T-helper 2 cell treated with Interferon-gamma antibody and Interleukin-4, amounts not matched to agents 5 μg/mL and 100 μg/mL, for 36 hours (primary cell): ENCODE data around the gene UROS.

Source experiments
- DNase-seq: peaks from one replicate; pipeline ENCODE4 v3.0.0; 2021; ENCODE audit warnings: low spot score
- H3K27ac Mint-ChIP-seq: one replicate; pipeline ENCODE4 v1.8.0; 2021; ENCODE audit warnings: mild to moderate bottlenecking, mixed read lengths
- H3K27me3 Mint-ChIP-seq: one replicate; pipeline ENCODE4 v1.8.0; 2021; ENCODE audit warnings: low read depth, mixed read lengths
- H3K36me3 Mint-ChIP-seq: one replicate; pipeline ENCODE4 v1.8.0; 2021; ENCODE audit warnings: low read depth, mixed read lengths
- H3K4me1 Mint-ChIP-seq: one replicate; pipeline ENCODE4 v1.8.0; 2021; ENCODE audit warnings: low read depth, mixed read lengths
- H3K4me3 Mint-ChIP-seq: one replicate; pipeline ENCODE4 v1.8.0; 2022; ENCODE audit warnings: mild to moderate bottlenecking, moderate library complexity, mixed read lengths
- H3K9me3 Mint-ChIP-seq: one replicate; pipeline ENCODE4 v1.8.0; 2021; ENCODE audit warnings: mixed read lengths

Gene UROS

GRCh38 chr10:125772864-125773180 lies 50.2 kb downstream of the UROS start:
- no peak for DNase-seq
- Mint-ChIP-seq H3K36me3 (no peaks in the 10 kb centered on the region), H3K4me3 (no peak overlapping the region), H3K4me1 (no peaks in the 10 kb centered on the region), H3K27me3 (no peaks in the 10 kb centered on the region), H3K9me3 (no peaks in the 10 kb centered on the region), H3K27ac (no peak overlapping the region)

GRCh38 chr10:125772112-125772863 lies 50.8 kb downstream of the UROS start:
- no peaks in the 10 kb centered on the region for H3K4me1 Mint-ChIP-seq
- no peaks in the 10 kb centered on the region for H3K9me3 Mint-ChIP-seq
- no peak overlapping the region for H3K4me3 Mint-ChIP-seq
- no peak for DNase-seq
- H3K27me3 Mint-ChIP-seq: no peaks in the 10 kb centered on the region
- peaks cover under 1% of the 10 kb centered on the region for H3K36me3 Mint-ChIP-seq
- no peak overlapping the region for H3K27ac Mint-ChIP-seq

GRCh38 chr10:125770844-125771243 lies 52.2 kb downstream of the UROS start:
- no peak for DNase-seq
- Mint-ChIP-seq H3K9me3 (no peaks in the 10 kb centered on the region), H3K4me1 (no peaks in the 10 kb centered on the region), H3K27me3 (no peaks in the 10 kb centered on the region), H3K36me3 (peaks cover 4% of the 10 kb centered on the region), H3K4me3 (no peak overlapping the region), H3K27ac (no peak overlapping the region)

- DNase-seq: no peak
- no peak overlapping the region for H3K4me3 Mint-ChIP-seq
- no peaks in the 10 kb centered on the region for H3K9me3 Mint-ChIP-seq
- no peaks in the 10 kb centered on the region for H3K27me3 Mint-ChIP-seq
- peaks cover 16% of the 10 kb centered on the region for H3K36me3 Mint-ChIP-seq
- no peaks in the 10 kb centered on the region for H3K4me1 Mint-ChIP-seq
- H3K27ac Mint-ChIP-seq: no peak overlapping the region
Measured at GRCh38 chr10:125769175-125769574, 53.9 kb downstream of the UROS start.

- H3K4me1 Mint-ChIP-seq: no peaks in the 10 kb centered on the region
Measured at GRCh38 chr10:125768219-125768855, 54.7 kb downstream of the UROS start.

GRCh38 chr10:125766511-125766910 lies 56.5 kb downstream of the UROS start:
- DNase-seq: no peak
- Mint-ChIP-seq H3K27me3 (no peaks in the 10 kb centered on the region), H3K4me3 (no peak overlapping the region), H3K9me3 (no peaks in the 10 kb centered on the region), H3K4me1 (no peaks in the 10 kb centered on the region), H3K36me3 (peaks cover 35% of the 10 kb centered on the region), H3K27ac (no peak overlapping the region)

More at GRCh38 chr10:125768219-125768855, 54.7 kb downstream of the UROS start:
- H3K27me3 Mint-ChIP-seq: no peaks in the 10 kb centered on the region
- H3K4me3 Mint-ChIP-seq: no peak overlapping the region
- H3K9me3 Mint-ChIP-seq: no peaks in the 10 kb centered on the region
- H3K27ac Mint-ChIP-seq: no peak overlapping the region
- peaks cover 22% of the 10 kb centered on the region for H3K36me3 Mint-ChIP-seq
- DNase-seq: no peak

GRCh38 chr10:125765835-125766234 lies 57.2 kb downstream of the UROS start:
- Mint-ChIP-seq H3K4me1 (no peaks in the 10 kb centered on the region), H3K9me3 (no peaks in the 10 kb centered on the region), H3K4me3 (no peak overlapping the region), H3K27ac (no peak overlapping the region), H3K36me3 (peaks cover 39% of the 10 kb centered on the region), H3K27me3 (no peaks in the 10 kb centered on the region)
- DNase-seq: no peak

GRCh38 chr10:125762692-125763648 lies 60.1 kb downstream of the UROS start:
- no peak overlapping the region for H3K4me3 Mint-ChIP-seq
- no peaks in the 10 kb centered on the region for H3K9me3 Mint-ChIP-seq
- no peak overlapping the region for H3K27ac Mint-ChIP-seq
- DNase-seq: no peak
- peaks cover 49% of the 10 kb centered on the region for H3K36me3 Mint-ChIP-seq
- H3K4me1 Mint-ChIP-seq: no peaks in the 10 kb centered on the region
- no peaks in the 10 kb centered on the region for H3K27me3 Mint-ChIP-seq

- H3K4me3 Mint-ChIP-seq: no peak overlapping the region
- no peaks in the 10 kb centered on the region for H3K27me3 Mint-ChIP-seq
- no peaks in the 10 kb centered on the region for H3K4me1 Mint-ChIP-seq
- H3K36me3 Mint-ChIP-seq: peaks cover 54% of the 10 kb centered on the region
- H3K27ac Mint-ChIP-seq: no peak overlapping the region
- no peak for DNase-seq
- no peaks in the 10 kb centered on the region for H3K9me3 Mint-ChIP-seq
Measured at GRCh38 chr10:125761961-125762360, 61.1 kb downstream of the UROS start.

GRCh38 chr10:125757742-125758141 lies 65.3 kb downstream of the UROS start:
- no peak for DNase-seq
- Mint-ChIP-seq H3K4me1 (peaks cover 4% of the 10 kb centered on the region), H3K4me3 (no peak overlapping the region), H3K27me3 (no peaks in the 10 kb centered on the region), H3K36me3 (peaks cover 58% of the 10 kb centered on the region), H3K9me3 (no peaks in the 10 kb centered on the region), H3K27ac (no peak overlapping the region)

- no peak for DNase-seq
- Mint-ChIP-seq H3K27me3 (no peaks in the 10 kb centered on the region), H3K4me3 (no peak overlapping the region), H3K4me1 (peaks cover 4% of the 10 kb centered on the region), H3K27ac (no peak overlapping the region), H3K36me3 (peaks cover 56% of the 10 kb centered on the region), H3K9me3 (no peaks in the 10 kb centered on the region)
Measured at GRCh38 chr10:125756853-125757487, 66.1 kb downstream of the UROS start.

GRCh38 chr10:125756196-125756595 lies 66.9 kb downstream of the UROS start:
- Mint-ChIP-seq H3K27ac (no peak overlapping the region), H3K27me3 (no peaks in the 10 kb centered on the region), H3K9me3 (no peaks in the 10 kb centered on the region), H3K4me1 (peaks cover 4% of the 10 kb centered on the region), H3K4me3 (no peak overlapping the region), H3K36me3 (peaks cover 54% of the 10 kb centered on the region)
- DNase-seq: no peak

GRCh38 chr10:125747417-125747816 lies 75.6 kb downstream of the UROS start:
- DNase-seq: no peak
- Mint-ChIP-seq H3K4me3 (no peak overlapping the region), H3K36me3 (peaks cover 66% of the 10 kb centered on the region), H3K27me3 (no peaks in the 10 kb centered on the region), H3K9me3 (no peaks in the 10 kb centered on the region), H3K27ac (no peak overlapping the region), H3K4me1 (peaks cover 6% of the 10 kb centered on the region)

- peaks cover 6% of the 10 kb centered on the region for H3K4me1 Mint-ChIP-seq
Measured at GRCh38 chr10:125744909-125745308, 78.1 kb downstream of the UROS start.

More at GRCh38 chr10:125744909-125745308, 78.1 kb downstream of the UROS start:
- Mint-ChIP-seq H3K27ac (no peak overlapping the region), H3K9me3 (no peaks in the 10 kb centered on the region), H3K4me3 (no peak overlapping the region), H3K27me3 (no peaks in the 10 kb centered on the region), H3K36me3 (peaks cover 67% of the 10 kb centered on the region)
- DNase-seq: no peak
